Kidney tubule cell (primary cell): ENCODE results near the gene MSRB1.
"Not testable (repeated sequence)": the region's sequence is repeated elsewhere in the genome, so short reads cannot be mapped to it uniquely, and the experiment has no call there.

ENCODE experiments used
- DNase-seq: peaks from one replicate; pipeline ENCODE4 v3.0.0-alpha.2; 2018; ENCODE audit warnings: low spot score

Gene MSRB1

DNA sequence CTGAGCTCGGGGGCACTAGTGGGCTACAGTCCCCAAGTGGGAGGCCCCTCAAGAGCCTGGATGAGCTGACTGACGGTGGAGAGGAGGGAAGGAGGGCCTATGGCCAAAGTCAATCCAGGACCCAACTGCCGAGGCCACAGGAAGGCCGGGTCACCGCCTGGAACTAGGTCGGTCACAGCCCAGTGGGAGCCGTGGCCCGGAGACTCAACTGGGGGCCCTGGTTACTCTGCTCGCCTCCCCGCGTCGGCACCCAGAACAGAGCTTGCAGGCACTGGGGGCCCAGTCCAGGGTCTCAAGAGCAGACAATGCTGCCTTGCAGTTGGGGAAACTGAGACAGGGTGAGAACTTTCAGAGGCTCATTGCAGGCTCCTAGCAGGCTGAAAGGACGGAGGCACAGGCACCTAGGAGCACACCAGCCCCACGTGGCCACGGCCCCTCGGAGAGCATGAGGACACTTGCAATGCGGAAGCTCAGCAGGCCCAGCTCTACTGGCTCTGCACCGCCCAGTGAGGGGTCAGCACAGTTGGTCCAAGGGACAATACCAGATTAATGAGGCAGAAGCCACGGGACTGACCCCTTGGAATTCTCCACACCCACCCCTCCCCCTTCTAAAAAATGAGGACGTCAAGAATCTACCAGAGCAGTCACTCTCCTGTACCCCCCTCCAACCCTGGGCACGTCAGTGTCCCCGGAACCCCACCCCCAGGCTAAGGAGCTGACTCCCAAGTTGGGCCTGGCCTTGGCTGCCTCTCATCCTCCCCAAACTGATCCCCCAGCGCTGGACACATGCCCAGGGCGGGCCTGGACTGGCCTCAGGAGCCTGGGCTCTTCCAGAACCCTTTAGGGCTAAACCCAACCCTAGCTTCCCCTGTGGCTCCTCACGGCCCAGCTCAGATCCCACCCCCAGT is 27.0 kb downstream of the MSRB1 start:
- DNase-seq, result no peak

DNA sequence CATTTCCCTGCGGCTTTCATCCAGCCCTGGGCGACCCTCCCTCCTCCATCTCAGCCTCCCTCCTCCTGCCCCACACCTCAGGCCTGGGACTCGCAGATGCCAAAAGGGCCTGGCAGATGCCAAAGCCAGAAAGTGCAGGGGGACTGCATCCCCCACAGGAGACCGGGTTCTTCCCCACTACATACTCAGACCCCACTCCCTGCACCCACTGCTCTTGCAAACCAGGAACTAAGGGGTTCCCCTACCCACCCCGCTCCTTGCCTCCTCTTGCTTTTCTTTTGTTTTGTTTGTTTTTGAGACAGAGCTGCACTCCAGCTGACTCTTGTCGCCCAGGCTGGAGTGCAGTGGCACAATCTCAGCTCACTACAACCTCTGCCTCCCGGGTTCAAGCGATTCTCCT is 28.0 kb downstream of the MSRB1 start:
- DNase-seq, result no peak

DNA sequence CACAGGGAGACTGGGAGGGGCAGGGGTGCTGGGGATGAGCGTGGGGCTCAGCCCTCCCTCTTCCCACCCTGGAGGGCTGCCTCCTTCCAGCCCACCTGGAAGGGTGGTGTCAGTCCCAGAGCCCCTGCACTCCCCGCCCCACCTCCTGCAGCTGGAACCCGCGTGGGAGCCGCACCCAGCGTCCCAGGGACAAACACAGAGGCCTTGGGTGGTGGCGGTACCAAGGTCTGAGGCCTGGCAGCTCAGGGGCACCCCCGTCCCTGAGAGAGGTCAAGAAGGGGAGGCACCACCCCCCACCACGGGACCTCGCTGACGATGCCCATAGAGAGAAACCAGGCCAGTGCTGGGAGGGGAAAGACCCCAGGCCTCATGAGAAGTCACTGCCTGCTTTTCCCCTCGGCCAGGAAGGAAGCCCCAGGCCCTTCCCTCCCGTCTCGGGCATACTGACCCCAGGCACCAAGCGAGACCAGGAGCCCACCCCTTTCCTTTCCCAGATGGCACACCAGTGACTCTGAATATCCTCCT is 28.9 kb downstream of the MSRB1 start:
- no peak for DNase-seq

DNA sequence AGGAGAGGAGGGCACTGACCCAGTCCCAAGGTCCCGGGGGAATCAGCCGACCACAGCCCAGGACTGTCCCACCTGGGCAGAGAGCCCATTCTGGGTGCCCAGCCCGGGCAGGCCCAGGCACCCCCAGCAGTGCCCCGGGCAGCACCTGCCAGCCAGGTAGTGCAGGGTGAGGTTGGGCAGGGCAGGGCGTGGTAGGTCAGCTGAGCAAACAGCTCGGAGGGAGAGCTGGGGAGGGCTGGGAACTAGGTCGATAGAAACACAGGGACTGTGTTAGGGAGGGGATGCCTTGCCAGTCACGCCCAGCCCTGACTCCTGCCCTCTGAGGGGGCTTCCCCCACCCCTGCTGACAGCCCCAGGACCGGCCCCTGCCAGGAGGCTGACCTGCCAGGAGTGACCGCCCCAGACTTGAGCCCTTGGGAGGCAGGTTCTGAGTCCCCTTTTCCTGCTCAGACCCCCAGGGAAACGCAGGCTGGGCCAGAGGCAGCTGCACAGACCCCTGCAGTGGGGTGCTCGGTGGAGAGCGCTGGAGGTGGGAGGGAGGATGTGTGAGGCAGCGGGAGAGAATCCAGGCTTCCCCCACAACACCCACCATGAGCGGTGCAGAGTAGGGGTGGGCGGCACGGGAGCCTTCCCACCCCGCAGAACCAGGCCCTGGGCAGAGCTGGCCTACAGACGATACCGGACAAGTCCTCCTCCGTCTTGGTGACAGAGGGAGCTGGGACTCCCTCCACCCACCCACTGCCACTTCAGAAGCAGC is 29.5 kb downstream of the MSRB1 start:
- DNase-seq, result no peak

DNA sequence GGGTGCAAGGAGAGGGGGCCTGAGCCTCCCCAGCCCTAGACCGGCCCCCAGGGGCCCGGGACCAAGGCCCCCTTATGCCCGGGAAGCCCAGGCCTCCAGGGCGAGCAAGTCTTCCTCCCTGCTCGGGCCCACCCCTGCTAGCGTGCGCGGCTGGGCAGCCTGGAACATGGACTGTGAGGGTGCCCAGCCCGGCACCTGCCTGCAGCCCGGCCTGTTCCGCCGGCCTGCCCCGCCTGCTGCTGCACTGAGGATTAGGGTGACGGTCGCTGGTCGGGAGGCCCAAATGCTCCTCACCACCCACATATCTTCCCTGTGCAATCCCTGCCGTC is 30.8 kb downstream of the MSRB1 start:
- no peak for DNase-seq

DNA sequence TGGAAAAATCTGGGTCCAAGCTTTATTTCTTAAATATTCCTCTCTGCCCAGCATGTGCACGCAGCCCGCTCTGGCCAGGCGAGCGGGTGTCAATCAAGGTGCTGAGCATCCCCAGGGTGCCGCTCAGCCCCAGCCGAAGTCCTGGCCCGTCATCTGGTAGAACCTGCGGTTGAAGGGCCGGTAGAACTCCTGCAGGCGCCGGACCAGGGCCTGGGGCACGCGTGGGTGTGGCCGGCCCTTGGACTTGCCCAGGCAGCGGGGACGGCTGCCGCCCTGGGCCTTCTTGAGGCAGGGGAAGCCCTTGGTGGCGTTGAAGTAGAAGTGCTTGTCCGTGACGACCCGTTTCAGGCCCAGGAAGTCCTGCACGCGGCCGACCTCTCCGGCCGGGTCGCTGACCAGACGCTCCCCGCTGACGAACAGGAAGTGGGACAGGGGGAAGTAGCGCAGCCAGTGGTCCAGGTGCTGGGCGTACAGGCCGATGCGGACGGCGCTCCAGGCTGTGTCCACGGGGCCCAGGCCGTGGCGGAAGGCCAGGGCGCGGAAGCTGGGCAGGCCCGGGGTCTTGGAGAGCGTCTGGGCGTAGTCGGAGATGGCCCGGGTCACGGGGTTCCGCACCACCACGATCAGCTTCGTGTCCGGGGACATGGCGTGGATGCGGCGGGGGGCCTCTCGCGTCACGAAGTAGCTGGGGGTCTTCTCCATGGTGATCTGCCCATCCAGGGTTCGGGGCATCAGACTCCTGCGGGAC is 31.4 kb downstream of the MSRB1 start:
- DNase-seq, result no peak

DNA sequence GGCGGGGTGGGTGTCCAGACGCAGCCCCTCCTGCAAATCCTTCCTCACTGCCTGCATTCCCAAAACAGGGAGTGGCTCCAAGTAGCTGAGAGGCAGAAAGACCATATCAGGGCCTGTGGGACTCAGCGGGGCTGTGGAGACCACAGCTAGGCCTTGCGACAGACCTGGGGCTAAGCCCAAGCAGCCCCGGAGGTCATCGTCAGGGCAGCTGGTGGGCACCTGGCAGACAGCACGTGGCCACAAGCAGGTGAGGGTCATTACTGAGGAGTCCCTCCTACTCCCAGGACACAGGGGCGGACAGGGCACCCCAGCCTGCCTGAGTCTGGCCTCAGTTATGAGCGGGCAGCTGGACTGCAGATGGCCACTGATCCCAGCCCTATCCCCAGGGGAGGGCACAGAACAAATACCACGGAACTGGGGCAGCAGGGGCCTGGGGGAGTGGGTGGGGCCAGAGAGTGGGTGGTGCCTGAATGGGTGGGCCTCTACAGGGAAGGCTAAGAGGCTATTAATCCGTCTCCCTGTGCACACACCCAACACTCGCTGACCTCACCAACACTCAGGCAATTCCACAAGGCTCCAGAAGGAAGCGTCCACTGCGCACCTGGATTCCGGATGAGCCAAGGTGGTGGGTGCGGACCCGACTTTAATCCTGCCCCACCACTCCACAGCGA is 33.3 kb downstream of the MSRB1 start:
- no peak for DNase-seq

DNA sequence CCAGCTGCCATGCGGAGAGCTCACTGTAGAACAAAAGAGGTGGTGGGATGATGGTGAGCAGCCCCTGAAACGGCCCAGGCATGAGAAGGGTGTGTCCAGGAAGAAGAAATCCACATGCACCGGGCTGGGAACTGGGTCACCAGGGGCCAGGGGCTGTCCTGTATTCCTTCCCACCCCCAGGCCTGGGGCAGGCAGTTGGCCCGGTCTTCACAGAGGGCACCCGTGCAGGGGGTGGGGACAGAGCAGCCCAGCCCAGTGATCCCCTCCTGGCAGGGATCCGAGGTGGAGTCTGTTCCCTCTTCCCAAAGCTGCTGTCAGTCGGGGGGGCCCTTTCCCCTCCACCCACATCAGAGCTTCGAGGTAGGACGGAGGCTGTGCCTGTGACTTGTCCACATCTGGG is 34.0 kb downstream of the MSRB1 start:
- no peak for DNase-seq

DNA sequence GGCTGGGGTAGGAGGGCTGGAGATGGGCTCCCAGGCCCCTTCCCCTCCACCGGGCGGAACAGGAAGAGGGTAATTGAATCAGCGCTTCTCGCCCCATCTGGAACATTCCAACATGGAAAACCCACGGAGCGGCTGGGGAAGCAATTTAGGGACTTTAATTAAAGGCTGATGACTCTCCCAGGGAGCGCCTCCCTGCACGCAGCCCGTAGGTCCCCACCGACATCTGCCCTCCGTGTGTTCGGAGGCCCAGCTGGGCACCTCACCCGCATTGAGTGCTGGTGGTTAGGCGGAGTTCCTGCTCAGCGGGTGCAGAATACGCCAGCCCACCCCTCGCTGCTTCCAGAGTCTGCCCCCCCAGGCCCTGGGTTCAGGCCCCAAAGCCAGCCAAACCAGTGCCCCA is 34.8 kb downstream of the MSRB1 start:
- DNase-seq, result no peak

DNA sequence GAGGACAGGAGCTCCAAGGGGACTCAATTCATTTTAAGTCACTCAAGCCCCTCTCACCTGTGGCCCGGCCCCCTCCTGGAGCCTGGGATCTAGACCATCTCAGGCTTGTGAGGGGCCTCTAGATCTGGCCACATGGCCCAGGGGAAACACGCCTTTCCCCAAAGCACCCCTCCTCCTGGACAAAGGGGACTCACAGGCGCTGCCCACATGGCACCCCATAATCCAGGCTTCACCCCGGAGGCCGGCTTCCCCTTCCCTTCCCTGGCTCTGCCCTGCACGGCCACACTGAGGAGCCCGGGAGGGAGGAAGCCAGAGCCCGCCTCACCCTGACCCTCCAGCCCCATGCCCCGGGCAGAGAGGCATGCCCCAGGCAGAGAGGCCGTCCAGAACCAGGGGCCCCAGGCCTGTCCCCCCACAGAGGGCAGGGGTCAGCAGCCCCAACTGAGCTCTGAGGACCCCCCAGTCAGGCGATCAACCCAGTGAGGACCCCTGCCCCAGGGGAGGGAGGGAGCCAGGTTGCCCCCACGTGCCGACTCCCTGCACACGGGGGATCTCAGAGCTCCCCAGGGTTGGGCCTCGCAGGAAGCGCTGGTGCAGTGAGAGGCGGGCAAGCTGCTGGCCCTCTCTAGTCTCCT is 35.7 kb downstream of the MSRB1 start:
- DNase-seq, result no peak

DNA sequence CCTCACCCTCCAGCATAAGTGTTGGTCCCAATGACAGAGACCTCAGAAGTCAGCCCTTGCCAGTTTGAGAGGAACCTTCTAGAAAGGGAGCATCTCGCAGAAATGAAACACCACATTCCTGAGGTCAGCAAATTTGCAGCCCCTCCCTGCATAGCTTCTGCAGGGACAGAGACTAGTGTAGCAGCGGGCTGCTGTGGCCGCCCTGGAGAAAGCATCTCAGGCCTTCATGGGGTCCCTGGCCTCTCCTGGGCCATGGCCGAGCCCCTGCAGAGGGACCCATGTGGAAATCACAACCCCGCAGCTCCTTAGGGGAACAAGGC is 36.2 kb downstream of the MSRB1 start:
- no peak for DNase-seq

DNA sequence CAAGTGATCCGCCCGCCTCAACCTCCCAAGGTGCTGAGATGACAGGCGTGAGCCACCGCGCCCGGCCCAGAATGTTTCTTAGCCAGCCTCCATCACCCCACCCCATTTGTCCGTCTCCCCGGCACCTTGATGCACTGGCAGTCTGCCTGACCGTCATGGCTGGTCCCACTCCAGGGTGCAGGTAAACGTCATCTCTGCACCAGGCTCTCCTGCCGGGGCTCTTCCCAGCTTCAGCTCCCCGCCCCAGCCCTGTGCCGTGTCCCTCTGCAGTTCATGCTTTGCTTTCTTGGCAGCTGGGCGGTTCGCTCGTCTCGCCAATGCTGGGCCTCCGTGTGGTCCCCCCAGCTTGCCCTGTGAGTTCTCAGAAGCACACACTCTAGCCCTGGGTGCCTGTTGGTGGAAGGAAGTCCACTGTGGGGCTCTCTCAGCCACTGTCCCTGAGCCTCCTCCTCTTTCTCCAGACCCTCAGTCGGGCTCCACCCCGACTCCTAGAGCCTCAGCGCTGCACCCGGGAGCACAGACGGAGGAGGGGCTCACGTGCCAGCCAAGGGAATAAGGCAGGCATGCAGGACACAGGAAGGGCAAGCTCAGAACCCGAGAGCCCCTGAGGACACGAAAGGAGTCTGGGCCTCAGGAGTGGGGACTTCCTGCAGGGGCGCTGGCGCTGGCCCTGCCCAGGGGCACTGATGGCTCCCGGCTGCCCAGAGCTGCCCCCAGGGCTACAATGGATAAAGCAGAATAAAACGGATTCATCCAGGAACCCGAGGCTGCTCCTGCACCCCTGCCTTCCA is 36.7 kb downstream of the MSRB1 start:
- DNase-seq, result no peak

DNA sequence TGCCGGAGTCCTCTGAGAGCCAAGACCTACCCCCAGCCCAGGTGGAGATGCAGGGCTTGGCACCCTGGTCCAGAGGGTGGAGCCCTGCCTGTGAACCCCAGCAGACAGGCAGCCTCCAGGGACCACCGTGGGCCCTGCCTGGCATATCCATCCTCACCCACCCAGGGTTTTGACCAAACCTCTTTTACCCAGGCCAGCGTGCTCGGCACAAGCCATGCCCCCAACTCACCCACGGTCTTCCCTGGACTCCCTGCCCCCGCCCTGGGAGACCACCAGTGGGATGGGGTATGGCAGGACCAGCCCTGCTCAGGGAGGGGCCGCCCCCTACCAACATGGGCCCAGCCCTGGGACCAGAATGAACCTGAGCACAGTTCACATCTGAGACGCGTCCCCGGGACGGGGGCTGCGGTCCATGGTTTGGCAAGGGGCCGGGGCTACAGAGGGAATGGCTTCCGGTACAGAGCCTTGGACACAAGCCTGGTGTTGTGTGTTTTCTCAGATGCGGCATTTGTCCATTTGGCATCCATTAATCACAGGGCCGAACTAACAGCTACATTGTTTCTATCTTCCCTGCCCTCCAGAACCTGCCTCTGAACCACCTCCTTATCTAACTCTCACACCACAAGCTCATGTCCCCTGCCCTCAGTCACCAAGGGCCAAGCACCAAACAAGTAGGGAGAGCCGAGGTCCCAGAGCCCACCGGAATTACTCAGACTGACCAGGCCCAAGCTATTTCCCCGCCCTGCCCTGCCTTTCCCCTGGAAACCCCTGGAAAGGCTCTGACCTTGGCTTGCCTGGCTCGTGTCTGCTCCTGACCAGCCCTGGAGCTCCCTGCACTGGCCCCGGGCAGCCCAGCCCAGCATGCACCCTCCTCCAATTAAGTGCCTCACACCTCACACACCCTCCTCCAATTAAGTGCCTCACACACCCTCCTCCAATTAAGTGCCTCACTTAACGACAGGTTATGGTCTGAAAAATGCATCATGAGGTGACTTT is 38.9 kb downstream of the MSRB1 start:
- no peak for DNase-seq

DNA sequence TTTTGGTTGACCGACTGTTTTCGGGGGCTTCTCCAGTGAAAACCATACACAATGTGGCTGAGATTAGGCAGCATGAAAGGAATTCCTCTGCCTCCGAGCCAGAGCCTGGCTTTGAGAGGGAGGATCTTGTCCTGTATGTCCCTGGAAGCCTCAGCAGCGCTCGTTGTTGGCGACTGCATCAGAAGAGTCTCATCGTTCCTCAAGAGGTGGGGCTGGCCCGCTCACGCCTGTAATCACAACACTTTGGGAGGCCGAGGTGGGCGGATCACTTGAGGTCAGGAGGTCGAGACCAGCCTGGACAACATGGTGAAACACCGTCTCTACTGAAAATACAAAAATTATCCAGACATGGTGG is 39.8 kb downstream of the MSRB1 start:
- DNase-seq, result no peak

DNA sequence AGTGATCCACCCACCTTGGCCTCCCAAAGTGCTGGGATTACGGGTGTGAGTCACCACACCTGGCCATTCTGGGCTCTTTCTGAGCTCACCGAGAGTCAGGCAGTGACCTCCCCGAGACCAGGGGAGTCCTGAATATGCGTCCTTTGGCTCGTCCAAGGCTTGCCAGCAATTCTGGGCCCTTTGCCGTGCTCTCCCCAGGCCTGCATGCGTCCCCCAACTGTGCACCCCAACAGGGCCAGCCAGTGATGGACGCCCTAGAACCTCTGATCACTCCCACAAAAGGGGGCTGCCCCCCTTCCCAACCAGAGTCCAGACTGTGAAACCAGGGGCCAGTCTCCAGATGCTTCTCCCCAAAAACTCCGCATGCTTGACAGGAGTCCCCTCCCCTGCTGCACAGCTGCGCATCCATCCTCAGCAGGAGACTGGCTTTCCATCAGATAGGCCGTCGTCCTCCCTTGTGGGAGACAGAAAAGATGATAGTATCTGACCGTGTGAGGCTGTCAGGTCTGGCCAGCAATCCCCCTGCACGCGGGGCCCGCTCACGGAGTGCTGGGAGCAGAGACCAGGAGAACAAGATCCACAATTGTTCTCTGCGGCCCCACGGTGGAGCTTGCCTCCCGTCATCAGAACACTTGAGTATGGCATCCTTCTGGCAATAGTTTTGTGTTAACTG is 40.3 kb downstream of the MSRB1 start:
- no peak for DNase-seq

DNA sequence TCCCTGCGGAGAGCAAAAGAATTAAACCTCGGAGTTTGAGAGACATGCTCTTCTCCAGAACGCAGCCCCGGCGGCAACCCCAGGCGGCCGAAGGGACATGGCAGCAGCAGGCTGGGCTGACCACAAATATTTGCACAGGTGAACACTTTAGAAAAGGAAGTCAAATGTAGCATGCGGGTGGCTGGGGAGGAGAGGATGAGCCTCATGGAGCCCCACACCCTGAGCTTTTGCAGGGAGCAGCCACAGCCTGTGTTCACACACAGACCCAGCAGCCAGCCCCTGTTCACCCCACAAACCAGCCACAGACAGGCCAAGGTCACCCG is 42.6 kb downstream of the MSRB1 start:
- DNase-seq, result no peak

DNA sequence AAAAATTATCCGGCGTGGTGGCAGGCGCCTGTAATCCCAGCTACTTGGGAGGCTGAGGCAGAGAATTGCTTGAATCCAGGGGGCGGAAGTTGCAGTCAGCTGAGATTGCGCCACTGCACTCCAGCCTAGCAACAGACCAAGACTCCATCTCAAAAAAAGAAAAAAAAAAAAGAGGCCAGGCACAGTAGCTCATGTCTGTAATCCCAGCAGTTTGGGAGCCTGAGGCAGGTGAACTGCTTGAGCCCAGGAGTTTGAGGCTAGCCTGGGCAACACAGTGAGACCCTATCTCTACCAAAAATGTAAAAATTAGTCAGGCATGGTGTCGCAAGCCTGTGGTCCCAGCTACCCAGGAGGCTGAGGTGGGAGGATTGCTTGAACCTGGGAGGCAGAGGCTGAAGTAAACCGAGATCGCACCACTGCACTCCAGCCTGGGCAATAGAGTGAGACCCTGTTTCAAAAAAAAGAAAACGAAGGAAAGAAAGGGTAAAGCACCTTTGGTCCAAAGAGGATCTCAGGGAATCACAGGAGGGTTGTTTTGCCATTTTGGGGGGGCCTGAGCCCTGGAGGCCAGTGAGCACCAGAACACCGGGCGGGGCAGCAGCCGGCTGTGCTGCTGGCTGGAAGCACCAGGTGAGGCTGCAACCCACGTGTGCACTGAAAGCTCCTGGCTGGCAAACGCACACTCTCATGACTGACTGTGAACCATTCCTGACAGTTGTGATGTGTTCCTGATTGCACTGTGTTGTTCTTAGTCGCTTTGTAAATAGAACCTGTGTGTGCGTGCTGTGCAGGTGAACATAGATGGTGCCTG is 43.2 kb downstream of the MSRB1 start:
- no peak for DNase-seq

DNA sequence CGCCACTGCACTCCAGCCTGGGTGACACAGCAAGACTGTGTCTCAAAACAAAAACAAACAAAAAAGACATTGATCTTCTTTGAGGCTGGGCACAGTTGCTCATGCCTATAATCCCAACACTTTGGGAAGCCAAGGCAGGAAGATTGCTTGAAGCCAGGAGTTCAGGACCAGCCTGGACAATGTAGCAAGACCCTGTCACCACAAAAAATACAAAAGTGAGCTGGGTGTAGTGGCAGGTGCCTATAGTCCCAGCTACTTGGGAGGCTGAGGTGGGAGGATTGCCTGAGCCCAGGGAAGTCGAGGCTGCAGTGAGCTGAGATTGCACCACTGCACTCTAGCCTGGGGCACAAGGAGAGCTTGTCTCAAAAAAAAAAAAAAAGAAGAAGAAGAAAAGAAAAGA is 45.3 kb downstream of the MSRB1 start:
- DNase-seq, result not testable (repeated sequence)
